Right lobe of liver (tissue), 4 donors: ENCODE measurements around the gene HNRNPM.

ENCODE experiments used
- CTCF ChIP-seq, 4 donors: fragments of 200-600 bp in 3 of 4; fragments of 450-650 bp in 1 of 4; IDR thresholded peaks; one replicate each; pipeline versions ENCODE4 v1.5.1 to v1.8.0; 2016 to 2022; ENCODE audit warnings: antibody characterized with exemption in 4 of 4, mild to moderate bottlenecking in 2 of 4
- POLR2A ChIP-seq: fragments of 450-650 bp; IDR thresholded peaks from one replicate; pipeline ENCODE4 v1.6.1; 2017; ENCODE audit warnings: antibody characterized with exemption, mild to moderate bottlenecking
- donor health status: DM: no; HTN: no; CAD: no.
- donor health status: DM: no; HTN: no; CAD: no.
- donor health status: DM: no; HTN: yes; CAD: no.

GRCh38 chr19:8453616-8454015 is 8.8 kb downstream of the HNRNPM start:
- no peak for TF ChIP-seq CTCF (IDR thresholded peaks at IDR 0.05)
- no peak for TF ChIP-seq POLR2A
